Psoas muscle (tissue), 8 donors: ENCODE data around the gene BHLHE23. TPM values are rescaled to one million over a fixed set of nuclear protein-coding genes. Genes with fewer than 3 reads are reported as not detected.
A peak's percentile ranks its signal among the peaks of the same experiment; 100 is the strongest.

Source experiments
- ATAC-seq, 4 donors: fragments of 200-7000 bp; cut with Tn5 transposase; one replicate each; pipeline ENCODE4 v1.9.1; 2020; ENCODE audit warnings: moderate library complexity in 3 of 4, mild to moderate bottlenecking in 2 of 4
- DNase-seq, 2 donors: peaks; one replicate each; pipeline ENCODE4 v3.0.0-alpha.2; 2020
- H3K27ac ChIP-seq: fragments of 200-600 bp; one replicate; pipeline ENCODE4 v1.8.0; 2022
- H3K27me3 ChIP-seq, 3 donors: fragments of 200-600 bp in 1 of 3; one replicate each; pipeline versions ENCODE4 v1.6.1 to v1.8.0; 2013 to 2022; ENCODE audit warnings: low read length in 2 of 3, mild to moderate bottlenecking in 2 of 3, moderate library complexity in 1 of 3; ENCODE audit not compliant: insufficient read depth in 3 of 3
- H3K36me3 ChIP-seq, 2 donors: fragments of 200-600 bp in 1 of 2; one replicate each; pipeline versions ENCODE4 v1.6.1 to v1.8.0; 2013 to 2022; ENCODE audit warnings: low read depth in 1 of 2, mild to moderate bottlenecking in 1 of 2, moderate library complexity in 1 of 2; ENCODE audit not compliant: insufficient read depth in 1 of 2
- H3K4me1 ChIP-seq: fragments of 200-600 bp; one replicate; pipeline ENCODE4 v1.8.0; 2022
- H3K4me3 ChIP-seq: fragments of 200-600 bp; one replicate; pipeline ENCODE4 v1.8.0; 2022; ENCODE audit warnings: mild to moderate bottlenecking
- H3K9me3 ChIP-seq: fragments of 200-600 bp; one replicate; pipeline ENCODE4 v1.8.0; 2022
- CTCF ChIP-seq: fragments of 200-600 bp; IDR thresholded peaks from one replicate; pipeline ENCODE4 v1.8.0; 2022; ENCODE audit warnings: antibody characterized with exemption
- WGBS, 3 donors: extraction: QIAGEN DNeasy Blood & Tissue Kit; methylation state at CpG; one replicate each; pipeline versions ENCODE4 v1.1.6 to v1.1.7; 2013; 5-methylcytosine and 5-hydroxymethylcytosine counted together
- intact Hi-C, 2 donors: fragments of 100-400 bp; cut with DNase I; formaldehyde crosslinking; loops; one replicate each; pipeline versions ENCODE4 v1.11.0 to v1.14.2; 2022
- polyA plus RNA-seq, 3 donors: library from polyadenylated mRNA; stranded (reverse); fragments of 200-250 nt; gene quantifications; one replicate each; pipeline ENCODE4 v1.2.3, GENCODE V29; 2013
- total RNA-seq, 4 donors: library from RNA; stranded (reverse); fragmentation: NEBNext Ultra II Directional in 2 of 4; extraction: Animal tissue kit (Norgen Biotek cat#: 25700) in 2 of 4; gene quantifications; one replicate each; pipeline versions ENCODE4 v1.2.1 to v1.2.4, GENCODE V29; 2021 to 2023
- donor health status: healthy with polysubstance abuse.
- donor health status: DM: no; HTN: no; CAD: no; lungs with moderate emphysema.
- donor health status: Bipolar disorder and iron deficiency.
- donor health status: healthy.
- donor health status: DM: yes; HTN: yes; CAD: no.
- donor health status: DM: no; HTN: no; CAD: no.
- donor health status: DM: no; HTN: no; CAD: no.
- donor health status: DM: yes; HTN: yes; CAD: no.

Gene BHLHE23
- total and polyA plus RNA-seq, 7 donors: not detected

GRCh38 chr20:63033794-63034709 lies 27.3 kb upstream of the BHLHE23 start:
- DNase-seq: peak in 1 of 2 donors; percentile 21
- intact Hi-C loops: no loop called here
- Histone ChIP-seq H3K9me3 (no peaks in the 10 kb centered on the region), H3K4me3 (no peak overlapping the region), H3K27ac (no peak overlapping the region), H3K36me3 (no peaks in the 10 kb centered on the region), H3K4me1 (no peaks in the 10 kb centered on the region), H3K27me3 (peaks cover 0 to 84% (median 16%) of the 10 kb centered on the region in 3 donors)
- no peak for ATAC-seq
- TF ChIP-seq CTCF: no peak
- WGBS, 3 donors: 68 to 71% (median 68%) methylated on average over 32 to 33 of the region's 33 CpGs

GRCh38 chr20:63032861-63033793 lies 26.4 kb upstream of the BHLHE23 start:
- no peaks in the 10 kb centered on the region for H3K9me3 ChIP-seq
- H3K27ac ChIP-seq: no peak overlapping the region
- peaks cover 0 to 81% (median 16%) of the 10 kb centered on the region in 3 donors for H3K27me3 ChIP-seq
- ATAC-seq (no peak), DNase-seq (peak in 1 of 2 donors; percentile 40)
- no peak overlapping the region for H3K4me3 ChIP-seq
- no peaks in the 10 kb centered on the region for H3K36me3 ChIP-seq
- no peaks in the 10 kb centered on the region for H3K4me1 ChIP-seq
- TF ChIP-seq CTCF: no peak
- intact Hi-C loops: no loop called here
- WGBS, 3 donors: 6 to 11% (median 6%) methylated on average over 34 of the region's 34 CpGs

- TF ChIP-seq CTCF: no peak
- WGBS, 3 donors: 50 to 58% (median 54%) methylated on average over 21 to 22 of the region's 22 CpGs
- H3K27me3 ChIP-seq: peaks cover 0 to 80% (median 21%) of the 10 kb centered on the region in 3 donors
- no peak overlapping the region for H3K27ac ChIP-seq
- no peaks in the 10 kb centered on the region for H3K9me3 ChIP-seq
- intact Hi-C loops: no loop called here
- no peak overlapping the region for H3K4me3 ChIP-seq
- H3K36me3 ChIP-seq: no peaks in the 10 kb centered on the region
- no peaks in the 10 kb centered on the region for H3K4me1 ChIP-seq
- DNase-seq (peak in 1 of 2 donors; percentile 30), ATAC-seq (no peak)
Observed at GRCh38 chr20:63032026-63032800, 25.4 kb upstream of the BHLHE23 start.

GRCh38 chr20:63031251-63032014 lies 24.7 kb upstream of the BHLHE23 start:
- DNase-seq: peak in 1 of 2 donors; percentile 41
- no peaks in the 10 kb centered on the region for H3K4me1 ChIP-seq
- H3K27ac ChIP-seq: no peak overlapping the region
- WGBS, 3 donors: 43 to 54% (median 52%) methylated on average over 23 to 24 of the region's 24 CpGs
- H3K4me3 ChIP-seq: no peak overlapping the region
- ATAC-seq: no peak
- intact Hi-C loops: no loop called here
- no peaks in the 10 kb centered on the region for H3K9me3 ChIP-seq
- no peak for TF ChIP-seq CTCF
- H3K36me3 ChIP-seq: no peaks in the 10 kb centered on the region
- peaks cover 0 to 82% (median 26%) of the 10 kb centered on the region in 3 donors for H3K27me3 ChIP-seq
